Adrenal gland (tissue), 5 donors: ENCODE measurements around the gene PPP1R12B.

Experiments
- POLR2A ChIP-seq, 2 donors: fragments of 450-650 bp; IDR thresholded peaks; one replicate each; pipeline ENCODE4 v1.6.1; 2017; ENCODE audit warnings: antibody characterized with exemption in 2 of 2, mild to moderate bottlenecking in 2 of 2, moderate library complexity in 1 of 2
- TF ChIP-seq, protein P1 (sequence below), 6 experiments: fragments of 450-650 bp in 4 of 6; fragments of 200-600 bp in 2 of 6; sonication (generic) in 1 of 6; IDR thresholded peaks; 1 replicate in 5 of 6; 2 replicates in 1 of 6; pipeline versions ENCODE4 v1.5.1 to v1.8.0; 2016 to 2021; ENCODE audit warnings: antibody characterized with exemption in 6 of 6, mild to moderate bottlenecking in 2 of 6, moderate library complexity in 1 of 6
- donor health status: DM: no; HTN: no; CAD: no.

DNA sequence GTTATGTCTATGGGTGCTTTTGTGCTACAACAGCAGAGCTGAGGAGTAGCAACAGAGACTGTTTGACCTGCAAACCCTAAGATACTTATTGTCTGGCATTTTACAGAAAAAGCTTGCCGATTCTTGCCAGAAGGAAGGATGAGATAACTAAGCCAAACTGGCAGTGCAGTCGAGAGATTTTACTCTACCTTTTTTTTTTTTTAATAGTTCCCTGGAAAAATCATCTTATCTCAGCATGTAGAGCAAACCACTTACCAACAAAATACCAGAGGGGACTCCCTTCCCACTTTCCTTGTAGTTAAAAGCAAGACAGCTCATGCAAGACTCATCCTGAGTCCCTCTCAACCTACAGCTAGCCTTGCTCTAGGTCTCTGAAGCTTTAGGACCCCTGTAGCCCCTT lies 228.9 kb downstream of the PPP1R12B start:
- TF ChIP-seq, protein P1, sequence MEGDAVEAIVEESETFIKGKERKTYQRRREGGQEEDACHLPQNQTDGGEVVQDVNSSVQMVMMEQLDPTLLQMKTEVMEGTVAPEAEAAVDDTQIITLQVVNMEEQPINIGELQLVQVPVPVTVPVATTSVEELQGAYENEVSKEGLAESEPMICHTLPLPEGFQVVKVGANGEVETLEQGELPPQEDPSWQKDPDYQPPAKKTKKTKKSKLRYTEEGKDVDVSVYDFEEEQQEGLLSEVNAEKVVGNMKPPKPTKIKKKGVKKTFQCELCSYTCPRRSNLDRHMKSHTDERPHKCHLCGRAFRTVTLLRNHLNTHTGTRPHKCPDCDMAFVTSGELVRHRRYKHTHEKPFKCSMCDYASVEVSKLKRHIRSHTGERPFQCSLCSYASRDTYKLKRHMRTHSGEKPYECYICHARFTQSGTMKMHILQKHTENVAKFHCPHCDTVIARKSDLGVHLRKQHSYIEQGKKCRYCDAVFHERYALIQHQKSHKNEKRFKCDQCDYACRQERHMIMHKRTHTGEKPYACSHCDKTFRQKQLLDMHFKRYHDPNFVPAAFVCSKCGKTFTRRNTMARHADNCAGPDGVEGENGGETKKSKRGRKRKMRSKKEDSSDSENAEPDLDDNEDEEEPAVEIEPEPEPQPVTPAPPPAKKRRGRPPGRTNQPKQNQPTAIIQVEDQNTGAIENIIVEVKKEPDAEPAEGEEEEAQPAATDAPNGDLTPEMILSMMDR (IDR thresholded peaks at IDR 0.05), result no peak
- TF ChIP-seq POLR2A (IDR thresholded peaks at IDR 0.05), result no peak
